ENCODE measurements around the gene ELOF1. TPM values are rescaled to one million over a fixed set of nuclear protein-coding genes. Genes with fewer than 3 reads are reported as not detected.

ELOF1 gene
- total and polyA plus RNA-seq, 2 of the 13 experiments (the other 11 are each of a cell fraction or from before 2014, with no cell fraction given), result 14.5 to 43.2 TPM

DNA sequence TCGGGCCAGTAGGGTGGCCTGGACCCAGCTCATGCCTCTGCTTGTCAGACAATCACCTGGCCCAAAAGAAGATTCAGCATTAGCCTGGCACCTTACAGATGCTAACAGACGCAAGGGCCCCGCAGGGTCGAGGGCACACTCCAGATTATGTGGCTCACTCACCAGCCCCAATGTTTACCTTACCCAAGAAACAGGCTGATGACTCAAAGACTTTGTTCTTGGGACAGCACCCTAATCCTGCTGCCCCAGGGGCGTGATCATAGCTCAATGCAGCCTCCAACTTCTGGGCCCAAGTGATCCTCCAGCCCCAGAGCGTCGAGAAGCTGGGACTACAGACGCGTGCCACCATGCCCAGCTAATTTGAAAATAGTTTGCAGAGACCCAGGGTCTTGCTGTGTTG is 39.9 kb downstream of the ELOF1 start (continued):
- TF ChIP-seq, protein P1, sequence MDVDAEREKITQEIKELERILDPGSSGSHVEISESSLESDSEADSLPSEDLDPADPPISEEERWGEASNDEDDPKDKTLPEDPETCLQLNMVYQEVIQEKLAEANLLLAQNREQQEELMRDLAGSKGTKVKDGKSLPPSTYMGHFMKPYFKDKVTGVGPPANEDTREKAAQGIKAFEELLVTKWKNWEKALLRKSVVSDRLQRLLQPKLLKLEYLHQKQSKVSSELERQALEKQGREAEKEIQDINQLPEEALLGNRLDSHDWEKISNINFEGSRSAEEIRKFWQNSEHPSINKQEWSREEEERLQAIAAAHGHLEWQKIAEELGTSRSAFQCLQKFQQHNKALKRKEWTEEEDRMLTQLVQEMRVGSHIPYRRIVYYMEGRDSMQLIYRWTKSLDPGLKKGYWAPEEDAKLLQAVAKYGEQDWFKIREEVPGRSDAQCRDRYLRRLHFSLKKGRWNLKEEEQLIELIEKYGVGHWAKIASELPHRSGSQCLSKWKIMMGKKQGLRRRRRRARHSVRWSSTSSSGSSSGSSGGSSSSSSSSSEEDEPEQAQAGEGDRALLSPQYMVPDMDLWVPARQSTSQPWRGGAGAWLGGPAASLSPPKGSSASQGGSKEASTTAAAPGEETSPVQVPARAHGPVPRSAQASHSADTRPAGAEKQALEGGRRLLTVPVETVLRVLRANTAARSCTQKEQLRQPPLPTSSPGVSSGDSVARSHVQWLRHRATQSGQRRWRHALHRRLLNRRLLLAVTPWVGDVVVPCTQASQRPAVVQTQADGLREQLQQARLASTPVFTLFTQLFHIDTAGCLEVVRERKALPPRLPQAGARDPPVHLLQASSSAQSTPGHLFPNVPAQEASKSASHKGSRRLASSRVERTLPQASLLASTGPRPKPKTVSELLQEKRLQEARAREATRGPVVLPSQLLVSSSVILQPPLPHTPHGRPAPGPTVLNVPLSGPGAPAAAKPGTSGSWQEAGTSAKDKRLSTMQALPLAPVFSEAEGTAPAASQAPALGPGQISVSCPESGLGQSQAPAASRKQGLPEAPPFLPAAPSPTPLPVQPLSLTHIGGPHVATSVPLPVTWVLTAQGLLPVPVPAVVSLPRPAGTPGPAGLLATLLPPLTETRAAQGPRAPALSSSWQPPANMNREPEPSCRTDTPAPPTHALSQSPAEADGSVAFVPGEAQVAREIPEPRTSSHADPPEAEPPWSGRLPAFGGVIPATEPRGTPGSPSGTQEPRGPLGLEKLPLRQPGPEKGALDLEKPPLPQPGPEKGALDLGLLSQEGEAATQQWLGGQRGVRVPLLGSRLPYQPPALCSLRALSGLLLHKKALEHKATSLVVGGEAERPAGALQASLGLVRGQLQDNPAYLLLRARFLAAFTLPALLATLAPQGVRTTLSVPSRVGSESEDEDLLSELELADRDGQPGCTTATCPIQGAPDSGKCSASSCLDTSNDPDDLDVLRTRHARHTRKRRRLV (CRISPR knock-in tag; IDR thresholded peaks at IDR 0.05), result no peak
- TF ChIP-seq NFE2 (CRISPR knock-in tag; IDR thresholded peaks at IDR 0.05) (no peak), ZFP90 (CRISPR knock-in tag; IDR thresholded peaks at IDR 0.05; ENCODE audit: borderline replicate concordance) (no peak)

GRCh38 chr19:11513946-11514345 is 45.1 kb downstream of the ELOF1 start:
- WGBS (ENCODE audit: low lambda C conversion rate), result 98% methylated on average over 19 of the region's 20 CpGs
- Histone ChIP-seq H3K36me3 (replicated peaks in 1 of 2; ENCODE audit: control insufficient read depth in 1 of 2, insufficient read depth in 2 of 2, low read length in 2 of 2) (peaks cover 5 to 37% of the 10 kb centered on the region in 2 experiments; a peak in 4 of 5 replicates), H3K9ac (ENCODE audit: insufficient read depth, low read depth, low read length) (no peak overlapping the region), H3K27me3 (ENCODE audit: control insufficient read depth in 1 of 2, insufficient read depth in 2 of 2, low read length in 2 of 2) (no peaks in the 10 kb centered on the region; a peak in 1 of 5 replicates), H3K9me3 (ENCODE audit: low read length) (no peaks in the 10 kb centered on the region), H3K4me1 (ENCODE audit: insufficient read depth, low read length) (no peaks in the 10 kb centered on the region), H4K20me1 (ENCODE audit: insufficient read depth, low read length) (no peaks in the 10 kb centered on the region), H3K4me3 (replicated peaks in 1 of 3; ENCODE audit: insufficient read depth in 1 of 3, low read depth in 2 of 3, low read length in 3 of 3) (no peak overlapping the region), H3K4me2 (ENCODE audit: low read depth, low read length) (no peak overlapping the region), H3K79me2 (ENCODE audit: insufficient read depth, low read length) (no peaks in the 10 kb centered on the region), H3K27ac (ENCODE audit: extremely low read length, insufficient read depth, low read length) (no peak overlapping the region), H2AFZ (ENCODE audit: low read length) (no peak overlapping the region)
- BruUV-seq (replicated peaks), result no TSS peak
- DNase-seq (ENCODE audit: low spot score) (no peak), FAIRE-seq (no peak), ATAC-seq (no peak)
- POLR2A ChIA-PET, result no interaction called here
- intact Hi-C loops (cut with micrococcal nuclease; ENCODE audit: unreplicated experiment) (no loop called here), in situ Hi-C loops (cut with HindIII; ENCODE audit: extremely low pct_ligation_motif_present, low pct_unique_long_range_greater_than_20kb) (no loop called here)
- CTCF ChIA-PET (ENCODE audit: low intra/inter-chr PET ratio, low total read pairs), result no interaction called here
- TF ChIP-seq AGO2 (optimal IDR thresholded peaks at IDR 0.05; ENCODE audit: low read depth, low read length) (peak; percentile 44), CENPT (CRISPR knock-in tag; IDR thresholded peaks at IDR 0.05; ENCODE audit: low read depth) (no peak)
